ENCODE measurements around the gene CRHR1.

DNA sequence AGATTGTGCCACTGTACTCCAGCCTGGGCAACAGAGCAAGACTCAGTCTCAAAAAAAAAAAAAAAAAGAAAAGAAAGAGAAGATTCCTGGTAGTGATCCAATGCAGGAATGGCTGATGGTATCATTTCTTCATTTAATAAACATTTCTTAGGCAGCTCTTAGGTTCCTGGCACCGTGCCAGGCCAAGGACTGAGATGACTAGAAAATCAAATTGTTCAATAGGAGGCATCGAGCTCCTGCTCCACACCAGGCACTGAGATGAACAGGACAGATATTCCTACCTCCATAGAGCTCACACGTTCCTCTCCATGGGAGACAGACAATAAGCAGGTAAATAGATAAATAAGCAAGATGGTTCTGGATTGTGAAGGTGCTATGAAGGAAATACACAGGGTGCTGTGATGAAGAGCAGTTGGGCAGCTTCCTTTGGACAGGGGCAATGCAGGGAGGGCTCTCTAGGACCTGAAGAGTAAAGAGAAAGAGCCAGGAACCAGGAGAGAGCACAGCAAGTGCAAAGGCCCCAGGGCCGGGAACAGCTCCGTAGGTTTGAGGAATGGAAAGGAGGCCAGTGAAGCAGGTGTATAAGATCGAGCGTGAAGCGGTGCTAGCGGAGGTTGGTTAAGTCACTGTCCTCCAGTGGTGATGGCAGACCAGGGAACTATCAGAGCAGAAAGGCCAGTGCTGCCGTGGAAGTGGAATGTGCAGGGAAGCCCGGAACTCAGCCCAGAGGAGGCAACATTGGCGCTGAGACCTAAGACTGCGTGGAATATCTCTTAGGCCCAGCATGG lies 26.5 kb upstream of the CRHR1 start:
- no peak for TF ChIP-seq POLR2A (IDR thresholded peaks at IDR 0.05)
- TF ChIP-seq, protein P1, sequence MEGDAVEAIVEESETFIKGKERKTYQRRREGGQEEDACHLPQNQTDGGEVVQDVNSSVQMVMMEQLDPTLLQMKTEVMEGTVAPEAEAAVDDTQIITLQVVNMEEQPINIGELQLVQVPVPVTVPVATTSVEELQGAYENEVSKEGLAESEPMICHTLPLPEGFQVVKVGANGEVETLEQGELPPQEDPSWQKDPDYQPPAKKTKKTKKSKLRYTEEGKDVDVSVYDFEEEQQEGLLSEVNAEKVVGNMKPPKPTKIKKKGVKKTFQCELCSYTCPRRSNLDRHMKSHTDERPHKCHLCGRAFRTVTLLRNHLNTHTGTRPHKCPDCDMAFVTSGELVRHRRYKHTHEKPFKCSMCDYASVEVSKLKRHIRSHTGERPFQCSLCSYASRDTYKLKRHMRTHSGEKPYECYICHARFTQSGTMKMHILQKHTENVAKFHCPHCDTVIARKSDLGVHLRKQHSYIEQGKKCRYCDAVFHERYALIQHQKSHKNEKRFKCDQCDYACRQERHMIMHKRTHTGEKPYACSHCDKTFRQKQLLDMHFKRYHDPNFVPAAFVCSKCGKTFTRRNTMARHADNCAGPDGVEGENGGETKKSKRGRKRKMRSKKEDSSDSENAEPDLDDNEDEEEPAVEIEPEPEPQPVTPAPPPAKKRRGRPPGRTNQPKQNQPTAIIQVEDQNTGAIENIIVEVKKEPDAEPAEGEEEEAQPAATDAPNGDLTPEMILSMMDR (IDR thresholded peaks at IDR 0.05) = no peak

All from lower leg skin (tissue), 3 donors.